Calu3 (cell line): ENCODE results near the gene FARP1. TPM values are rescaled to one million over a fixed set of nuclear protein-coding genes. Genes with fewer than 3 reads are reported as not detected.

Experiments
- BruUV-seq: library from RNA; stranded (reverse); fragments of 400-500 nt; replicated peaks from 2 replicates; lab custom pipeline; 2021; lab: Mats Ljungman, UMichigan
- CTCF ChIA-PET: fragments of 300-600 bp; sonication (Branson Sonifier 250); formaldehyde crosslinking; loops from one replicate; lab custom pipeline; 2022; ENCODE audit warnings: antibody characterized with exemption; lab: Charles Lee
- DNase-seq: peaks from one replicate; pipeline ENCODE4 v3.0.0; 2022
- H3K27ac Mint-ChIP-seq: one replicate; pipeline ENCODE4 v1.8.0; 2022; ENCODE audit warnings: mixed read lengths; ENCODE audit not compliant: unreplicated experiment
- H3K27me3 Mint-ChIP-seq: one replicate; pipeline ENCODE4 v1.8.0; 2022; ENCODE audit warnings: mixed read lengths; ENCODE audit not compliant: unreplicated experiment
- H3K36me3 Mint-ChIP-seq: one replicate; pipeline ENCODE4 v1.8.0; 2022; ENCODE audit warnings: mild to moderate bottlenecking, moderate library complexity, mixed read lengths; ENCODE audit not compliant: insufficient read depth, unreplicated experiment
- H3K4me1 Mint-ChIP-seq: one replicate; pipeline ENCODE4 v1.8.0; 2022; ENCODE audit warnings: mild to moderate bottlenecking, low read depth, mixed read lengths; ENCODE audit not compliant: unreplicated experiment
- H3K4me3 Mint-ChIP-seq: one replicate; pipeline ENCODE4 v1.8.0; 2022; ENCODE audit warnings: mild to moderate bottlenecking, low read depth, moderate library complexity, mixed read lengths; ENCODE audit not compliant: unreplicated experiment
- H3K9me3 Mint-ChIP-seq: one replicate; pipeline ENCODE4 v1.8.0; 2022; ENCODE audit warnings: low read depth, mixed read lengths; ENCODE audit not compliant: unreplicated experiment
- intact Hi-C: fragments of 100-400 bp; cut with micrococcal nuclease; formaldehyde crosslinking; loops from one replicate; pipeline ENCODE4 v1.10.0; 2022; ENCODE audit not compliant: unreplicated experiment
- total RNA-seq: library from RNA; stranded (reverse); gene quantifications from 2 replicates; pipeline ENCODE4 v1.2.3, GENCODE V29; 2022
- TF ChIP-seq, protein P1 (sequence below): fragments of 200-600 bp; IDR thresholded peaks from one replicate; pipeline ENCODE4 v1.8.0; 2022; ENCODE audit warnings: antibody characterized with exemption; ENCODE audit not compliant: unreplicated experiment

FARP1 gene
- total RNA-seq, 1 experiment from 2014 or later, result 47.0 TPM

DNA sequence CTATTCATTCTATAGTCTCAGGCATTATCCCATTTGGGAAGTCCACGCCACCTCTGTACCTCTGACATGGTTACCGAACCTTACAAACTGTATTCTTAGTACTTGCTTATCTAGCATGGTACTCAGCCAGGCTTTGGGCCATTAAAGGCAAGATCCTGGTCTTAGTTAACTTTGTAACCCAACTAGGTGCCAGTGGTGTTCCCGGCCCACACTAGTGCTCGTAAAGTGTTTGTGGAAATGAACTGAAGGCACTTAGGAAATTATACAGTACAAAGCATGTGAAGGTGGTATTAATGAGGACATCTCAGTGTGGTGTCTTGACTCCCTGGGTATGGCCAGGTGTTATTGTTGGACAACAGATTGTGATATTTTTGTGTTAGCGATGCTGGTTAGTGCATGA is 122.0 kb downstream of the FARP1 start:
- CTCF ChIA-PET, result no interaction called here
- H3K27me3 Mint-ChIP-seq, result no peaks in the 10 kb centered on the region
- peaks cover 9% of the 10 kb centered on the region for H3K36me3 Mint-ChIP-seq
- no TSS peak for BruUV-seq
- TF ChIP-seq, protein P1, sequence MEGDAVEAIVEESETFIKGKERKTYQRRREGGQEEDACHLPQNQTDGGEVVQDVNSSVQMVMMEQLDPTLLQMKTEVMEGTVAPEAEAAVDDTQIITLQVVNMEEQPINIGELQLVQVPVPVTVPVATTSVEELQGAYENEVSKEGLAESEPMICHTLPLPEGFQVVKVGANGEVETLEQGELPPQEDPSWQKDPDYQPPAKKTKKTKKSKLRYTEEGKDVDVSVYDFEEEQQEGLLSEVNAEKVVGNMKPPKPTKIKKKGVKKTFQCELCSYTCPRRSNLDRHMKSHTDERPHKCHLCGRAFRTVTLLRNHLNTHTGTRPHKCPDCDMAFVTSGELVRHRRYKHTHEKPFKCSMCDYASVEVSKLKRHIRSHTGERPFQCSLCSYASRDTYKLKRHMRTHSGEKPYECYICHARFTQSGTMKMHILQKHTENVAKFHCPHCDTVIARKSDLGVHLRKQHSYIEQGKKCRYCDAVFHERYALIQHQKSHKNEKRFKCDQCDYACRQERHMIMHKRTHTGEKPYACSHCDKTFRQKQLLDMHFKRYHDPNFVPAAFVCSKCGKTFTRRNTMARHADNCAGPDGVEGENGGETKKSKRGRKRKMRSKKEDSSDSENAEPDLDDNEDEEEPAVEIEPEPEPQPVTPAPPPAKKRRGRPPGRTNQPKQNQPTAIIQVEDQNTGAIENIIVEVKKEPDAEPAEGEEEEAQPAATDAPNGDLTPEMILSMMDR, result no peak
- peaks cover 9% of the 10 kb centered on the region for H3K4me1 Mint-ChIP-seq
- intact Hi-C loops, result no loop called here
- no peaks in the 10 kb centered on the region for H3K9me3 Mint-ChIP-seq
- H3K4me3 Mint-ChIP-seq, result no peak overlapping the region
- no peak for DNase-seq
- no peak overlapping the region for H3K27ac Mint-ChIP-seq

DNA sequence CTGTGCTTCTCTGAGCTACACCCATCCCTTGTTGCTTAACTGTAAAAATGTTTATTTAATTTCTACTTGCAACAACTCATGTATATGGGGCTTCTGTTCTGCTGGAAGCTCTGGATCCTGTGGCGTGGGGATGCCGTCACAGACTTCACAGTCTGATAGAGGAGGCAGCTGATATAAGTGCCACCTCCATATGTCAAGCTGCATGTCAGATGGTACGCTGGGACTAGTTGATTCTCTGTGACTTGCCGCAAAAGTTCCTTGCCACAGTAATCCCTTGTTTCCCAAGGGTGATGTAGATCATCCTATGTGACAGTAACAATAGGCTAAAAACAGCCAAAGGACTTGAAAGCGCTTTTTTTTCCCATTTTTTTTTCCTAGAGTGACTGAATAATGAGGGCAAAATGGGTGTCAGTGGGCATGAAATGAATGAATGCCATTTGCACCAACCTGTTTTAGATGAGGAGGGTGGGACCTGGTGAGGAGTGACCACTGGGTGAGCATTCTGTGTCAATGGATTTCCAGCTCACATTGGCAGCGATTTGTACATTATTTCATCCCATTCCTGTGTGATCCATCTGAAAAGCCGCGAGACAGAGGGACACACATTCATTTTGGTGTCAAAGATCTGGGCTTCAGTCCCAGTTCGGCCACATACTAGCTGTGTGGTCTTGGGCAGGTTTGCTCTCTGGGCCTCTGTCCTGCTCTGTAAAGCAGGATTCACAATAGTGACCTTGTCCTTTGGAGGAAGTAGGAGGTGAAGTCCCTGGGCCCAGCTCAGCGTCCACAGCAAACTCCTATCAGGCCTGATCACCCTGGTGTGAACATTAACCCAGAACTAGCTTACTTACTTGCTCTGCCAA is 123.0 kb downstream of the FARP1 start:
- DNase-seq, result peak; percentile 49

DNA sequence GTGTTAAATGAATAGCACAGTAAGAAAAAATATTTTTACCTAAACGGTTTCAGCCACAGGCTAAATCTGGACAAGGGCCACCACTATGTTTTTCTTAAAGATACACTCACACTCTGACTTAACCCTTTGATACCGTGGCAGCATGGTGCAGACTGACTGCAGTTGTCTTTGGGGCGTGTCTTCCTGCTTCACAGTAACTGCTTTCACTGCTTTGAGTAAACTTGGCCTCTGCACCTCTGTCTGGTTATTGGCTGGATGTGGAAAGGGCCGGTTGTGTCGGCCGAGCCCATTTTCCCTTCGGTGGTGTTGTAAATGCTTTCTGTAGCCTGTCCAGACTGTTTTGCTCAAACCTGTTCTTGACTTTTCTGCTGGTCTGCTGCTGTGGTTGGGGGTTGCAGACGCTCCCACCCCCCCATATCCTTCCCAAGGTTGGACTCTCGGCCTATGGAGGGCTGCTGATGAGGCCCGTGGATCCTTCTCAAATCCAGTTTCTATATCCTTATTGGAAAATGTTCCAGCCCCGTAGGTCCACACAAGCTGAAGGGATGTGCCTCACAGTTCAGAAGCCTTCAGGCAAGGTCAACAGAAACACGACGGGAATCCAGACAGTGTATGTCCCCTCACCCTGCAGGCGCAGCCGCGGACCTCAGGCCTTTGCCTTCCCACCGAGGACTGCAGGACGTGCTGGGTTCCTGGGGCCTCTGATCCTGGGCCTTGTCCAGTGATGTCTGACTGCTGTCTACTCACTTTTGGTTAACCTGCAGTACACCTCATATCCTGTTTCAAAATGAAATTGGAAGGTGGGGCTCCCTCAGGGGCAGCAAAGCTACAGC is 124.4 kb downstream of the FARP1 start:
- no peaks in the 10 kb centered on the region for H3K9me3 Mint-ChIP-seq
- peaks cover 9% of the 10 kb centered on the region for H3K36me3 Mint-ChIP-seq
- peak overlapping the region; percentile 36 for H3K4me3 Mint-ChIP-seq
- intact Hi-C loops, result no loop called here
- H3K4me1 Mint-ChIP-seq, result peaks cover 9% of the 10 kb centered on the region
- peak; percentile 22 for DNase-seq
- no peaks in the 10 kb centered on the region for H3K27me3 Mint-ChIP-seq
- CTCF ChIA-PET, result interaction anchor here (0.7 kb wide), 1 partner anchor 18 kb away, joined by 5 read pairs; no protein-coding TSS in a partner anchor
- TF ChIP-seq, protein P1, result no peak
- peak overlapping the region; percentile 33 for H3K27ac Mint-ChIP-seq
- no TSS peak for BruUV-seq

More for the DNA sequence above, 123.0 kb downstream of the FARP1 start:
- peaks cover 9% of the 10 kb centered on the region for H3K36me3 Mint-ChIP-seq
- H3K4me1 Mint-ChIP-seq, result peaks cover 9% of the 10 kb centered on the region
- TF ChIP-seq, protein P1, result no peak
- peak overlapping the region; percentile 36 for H3K4me3 Mint-ChIP-seq
- no peaks in the 10 kb centered on the region for H3K9me3 Mint-ChIP-seq
- no peaks in the 10 kb centered on the region for H3K27me3 Mint-ChIP-seq
- BruUV-seq, result no TSS peak
- intact Hi-C loops, result no loop called here
- peak overlapping the region; percentile 60 for H3K27ac Mint-ChIP-seq
- CTCF ChIA-PET, result interaction anchor here (0.7 kb wide), 2 partner anchors 19 to 47 kb away, joined by 3 to 5 read pairs; no protein-coding TSS in a partner anchor

DNA sequence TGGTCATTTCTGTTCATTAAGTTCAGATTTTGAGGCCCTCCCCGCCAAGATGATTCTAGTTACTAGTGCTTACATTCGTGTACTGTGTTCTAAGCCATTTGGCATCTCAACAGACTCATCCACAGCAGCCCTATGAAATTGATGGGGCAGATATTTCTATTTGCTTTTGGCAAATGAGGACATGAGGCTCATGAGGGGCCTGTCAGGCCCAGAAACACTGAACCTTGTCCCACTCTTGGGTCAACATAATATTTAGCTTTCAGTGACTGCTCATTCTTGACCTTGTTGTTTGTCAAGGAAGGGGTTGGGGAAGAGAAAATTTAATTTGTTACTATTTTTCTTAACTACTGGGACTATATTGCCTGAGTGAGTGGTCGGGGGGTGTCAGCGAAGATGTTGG is 126.5 kb downstream of the FARP1 start:
- no peak overlapping the region for H3K27ac Mint-ChIP-seq
- DNase-seq, result no peak
- intact Hi-C loops, result no loop called here

More for the DNA sequence above, 126.5 kb downstream of the FARP1 start:
- Mint-ChIP-seq H3K4me1 (peaks cover 11% of the 10 kb centered on the region), H3K27me3 (no peaks in the 10 kb centered on the region), H3K4me3 (no peak overlapping the region), H3K9me3 (no peaks in the 10 kb centered on the region), H3K36me3 (peaks cover 9% of the 10 kb centered on the region)
- no TSS peak for BruUV-seq
- CTCF ChIA-PET, result no interaction called here
- TF ChIP-seq, protein P1, result no peak
